ENCODE measurements around the gene ZBTB21. TPM values are rescaled to one million over a fixed set of nuclear protein-coding genes. Genes with fewer than 3 reads are reported as not detected.
A peak's percentile ranks its signal among the peaks of the same experiment; 100 is the strongest.

Gene ZBTB21
- total and polyA plus RNA-seq, 9 of the 15 experiments (the other 6 are each of a cell fraction or from before 2014, with no cell fraction given): 2.2 to 15.2 (median 8.7) TPM

DNA sequence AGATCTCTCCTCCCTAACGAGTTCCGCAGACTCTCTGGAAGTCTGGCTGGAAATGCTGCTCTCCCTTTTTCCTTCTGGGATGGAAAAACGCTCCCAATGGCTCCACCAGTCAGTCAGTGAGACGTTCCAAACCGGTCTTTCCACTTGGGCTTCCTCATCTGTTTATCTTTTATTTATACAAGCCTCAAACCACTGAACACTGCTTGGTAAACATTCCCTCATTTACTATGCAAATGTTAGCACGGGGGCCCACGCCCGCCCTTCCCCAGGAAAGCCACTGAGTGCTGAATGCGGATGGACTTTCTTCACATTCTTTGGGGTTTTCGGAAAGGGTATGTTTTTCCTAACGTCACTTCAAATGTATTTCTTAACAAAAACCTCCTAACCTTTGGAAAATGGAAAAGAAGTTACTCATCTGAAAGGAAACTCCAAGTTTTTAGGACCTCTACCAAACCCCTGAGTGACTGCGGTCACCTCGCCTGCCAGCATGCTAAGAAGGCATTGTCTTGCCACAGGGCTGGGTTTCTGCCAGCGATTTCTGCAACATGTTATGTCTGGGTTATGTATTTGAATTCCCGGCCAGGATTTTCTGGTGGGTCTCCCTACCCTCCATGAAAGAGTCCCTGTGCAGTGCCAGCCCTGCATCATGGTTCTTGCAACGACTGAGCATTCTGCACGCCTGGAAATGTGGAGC is 47.0 kb upstream of the ZBTB21 start:
- Histone ChIP-seq H3K27ac (ENCODE audit: extremely low read depth, low read depth, low read length) (no peak overlapping the region), H3K36me3 (ENCODE audit: control insufficient read depth, insufficient read depth, low read length) (no peaks in the 10 kb centered on the region), H3K4me1 (replicated peaks in 1 of 2; ENCODE audit: control insufficient read depth in 2 of 2, insufficient read depth in 2 of 2, low read length in 2 of 2) (peaks cover under 1 to 6% of the 10 kb centered on the region in 2 experiments; a peak in 2 of 5 replicates), H3K9ac (ENCODE audit: insufficient read depth in 1 of 2, low read depth in 2 of 2, low read length in 2 of 2) (no peak overlapping the region), H3K9me1 (ENCODE audit: control insufficient read depth, insufficient read depth, low read length) (no peaks in the 10 kb centered on the region), H3K9me3 (replicated peaks; ENCODE audit: control insufficient read depth, insufficient read depth, low read depth, low read length) (no peaks in the 10 kb centered on the region), H2AFZ (ENCODE audit: low read depth, low read length) (no peak overlapping the region), H3K27me3 (ENCODE audit: control insufficient read depth in 2 of 2, insufficient read depth in 2 of 2, low read length in 2 of 2) (peaks cover 71 to 87% of the 10 kb centered on the region in 2 experiments), H3K4me3 (no peak overlapping the region), H3K79me2 (ENCODE audit: control insufficient read depth, insufficient read depth, low read length) (no peaks in the 10 kb centered on the region), H4K20me1 (replicated peaks; ENCODE audit: control insufficient read depth, insufficient read depth, low read length) (peaks cover 12% of the 10 kb centered on the region; the same call in 1 of the 2 replicates), H3K4me2 (ENCODE audit: insufficient read depth, low read length) (no peak overlapping the region)
- in situ Hi-C loops (cut with MboI): no loop called here
- BruUV-seq (replicated peaks): no TSS peak
- no peak for FAIRE-seq
- intact Hi-C loops (cut with micrococcal nuclease): no loop called here
- DNase-seq (ENCODE audit: extremely low read depth in 1 of 4, low spot score in 3 of 4): no peak
- ChIA-PET CTCF (ENCODE audit: low intra/inter-chr PET ratio) (no interaction called here), POLR2A (interaction anchor here (0.7 kb wide), 1 partner anchor 31 kb away, joined by 4 read pairs; no protein-coding TSS in a partner anchor)
- ATAC-seq: no peak
- WGBS (ENCODE audit: insufficient coverage, low coverage, missing lambda C conversion rate): 6% methylated on average over 17 of the region's 17 CpGs
- TF ChIP-seq KLF10 (CRISPR knock-in tag; IDR thresholded peaks at IDR 0.05) (no peak), CBX2 (IDR thresholded peaks at IDR 0.05; ENCODE audit: insufficient read depth, low read length, poor library complexity, severe bottlenecking) (peak; percentile 42), ZBTB8A (IDR thresholded peaks at IDR 0.05; ENCODE audit: partially characterized antibody) (no peak), EZH2 (IDR thresholded peaks at IDR 0.05; ENCODE audit: borderline replicate concordance, low read depth, low read length) (0 out of 2 replicates have a peak, but pooled peaks have one; percentile 6), MYBL2 (IDR thresholded peaks at IDR 0.05; ENCODE audit: low read depth) (no peak), MYBL2 (CRISPR knock-in tag; IDR thresholded peaks at IDR 0.05; ENCODE audit: borderline replicate concordance) (no peak), KAT2B (IDR thresholded peaks at IDR 0.05; ENCODE audit: low read depth, low read length) (no peak), RBFOX2 (IDR thresholded peaks at IDR 0.05; ENCODE audit: low read depth, low read length) (no peak)
- TF ChIP-seq, protein P1, sequence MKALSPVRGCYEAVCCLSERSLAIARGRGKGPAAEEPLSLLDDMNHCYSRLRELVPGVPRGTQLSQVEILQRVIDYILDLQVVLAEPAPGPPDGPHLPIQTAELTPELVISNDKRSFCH (CRISPR knock-in tag; IDR thresholded peaks at IDR 0.05): no peak
- TF ChIP-seq, protein P1 (tag; IDR thresholded peaks at IDR 0.05): no peak
- TF ChIP-seq, protein P2, sequence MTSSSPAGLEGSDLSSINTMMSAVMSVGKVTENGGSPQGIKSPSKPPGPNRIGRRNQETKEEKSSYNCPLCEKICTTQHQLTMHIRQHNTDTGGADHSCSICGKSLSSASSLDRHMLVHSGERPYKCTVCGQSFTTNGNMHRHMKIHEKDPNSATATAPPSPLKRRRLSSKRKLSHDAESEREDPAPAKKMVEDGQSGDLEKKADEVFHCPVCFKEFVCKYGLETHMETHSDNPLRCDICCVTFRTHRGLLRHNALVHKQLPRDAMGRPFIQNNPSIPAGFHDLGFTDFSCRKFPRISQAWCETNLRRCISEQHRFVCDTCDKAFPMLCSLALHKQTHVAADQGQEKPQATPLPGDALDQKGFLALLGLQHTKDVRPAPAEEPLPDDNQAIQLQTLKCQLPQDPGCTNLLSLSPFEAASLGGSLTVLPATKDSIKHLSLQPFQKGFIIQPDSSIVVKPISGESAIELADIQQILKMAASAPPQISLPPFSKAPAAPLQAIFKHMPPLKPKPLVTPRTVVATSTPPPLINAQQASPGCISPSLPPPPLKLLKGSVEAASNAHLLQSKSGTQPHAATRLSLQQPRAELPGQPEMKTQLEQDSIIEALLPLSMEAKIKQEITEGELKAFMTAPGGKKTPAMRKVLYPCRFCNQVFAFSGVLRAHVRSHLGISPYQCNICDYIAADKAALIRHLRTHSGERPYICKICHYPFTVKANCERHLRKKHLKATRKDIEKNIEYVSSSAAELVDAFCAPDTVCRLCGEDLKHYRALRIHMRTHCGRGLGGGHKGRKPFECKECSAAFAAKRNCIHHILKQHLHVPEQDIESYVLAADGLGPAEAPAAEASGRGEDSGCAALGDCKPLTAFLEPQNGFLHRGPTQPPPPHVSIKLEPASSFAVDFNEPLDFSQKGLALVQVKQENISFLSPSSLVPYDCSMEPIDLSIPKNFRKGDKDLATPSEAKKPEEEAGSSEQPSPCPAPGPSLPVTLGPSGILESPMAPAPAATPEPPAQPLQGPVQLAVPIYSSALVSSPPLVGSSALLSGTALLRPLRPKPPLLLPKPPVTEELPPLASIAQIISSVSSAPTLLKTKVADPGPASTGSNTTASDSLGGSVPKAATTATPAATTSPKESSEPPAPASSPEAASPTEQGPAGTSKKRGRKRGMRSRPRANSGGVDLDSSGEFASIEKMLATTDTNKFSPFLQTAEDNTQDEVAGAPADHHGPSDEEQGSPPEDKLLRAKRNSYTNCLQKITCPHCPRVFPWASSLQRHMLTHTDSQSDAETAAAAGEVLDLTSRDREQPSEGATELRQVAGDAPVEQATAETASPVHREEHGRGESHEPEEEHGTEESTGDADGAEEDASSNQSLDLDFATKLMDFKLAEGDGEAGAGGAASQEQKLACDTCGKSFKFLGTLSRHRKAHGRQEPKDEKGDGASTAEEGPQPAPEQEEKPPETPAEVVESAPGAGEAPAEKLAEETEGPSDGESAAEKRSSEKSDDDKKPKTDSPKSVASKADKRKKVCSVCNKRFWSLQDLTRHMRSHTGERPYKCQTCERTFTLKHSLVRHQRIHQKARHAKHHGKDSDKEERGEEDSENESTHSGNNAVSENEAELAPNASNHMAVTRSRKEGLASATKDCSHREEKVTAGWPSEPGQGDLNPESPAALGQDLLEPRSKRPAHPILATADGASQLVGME (CRISPR knock-in tag; IDR thresholded peaks at IDR 0.05): no peak

Data from K562 (cell line).